Endometrial microvascular endothelial cells (primary cell): ENCODE results near the gene ZNF346. TPM values are rescaled to one million over a fixed set of nuclear protein-coding genes. Genes with fewer than 3 reads are reported as not detected.

ENCODE experiments used
- total RNA-seq: library from RNA; depleted of rRNA; stranded (reverse); fragments of >200 nt; gene quantifications from one replicate; pipeline ENCODE4 v1.2.3, GENCODE V29; 2015; ENCODE audit errors: inconsistent ontology term

Gene ZNF346
- total RNA-seq, 1 donor from 2014 or later: 13.5 TPM

Other genes with a start within 250 kb of the ZNF346 start
- gene UNC5A, start 212.1 kb upstream of the ZNF346 start, total RNA-seq: not detected
- not detected for gene HK3, start 123.3 kb upstream of the ZNF346 start, total RNA-seq
- 35.5 TPM for gene UIMC1, start 15.9 kb upstream of the ZNF346 start, total RNA-seq
- gene FGFR4, start 64.2 kb downstream of the ZNF346 start, total RNA-seq: not detected
- gene NSD1, start 111.1 kb downstream of the ZNF346 start, total RNA-seq: 34.3 TPM